ENCODE results near the gene RETREG1.

RETREG1 gene

GRCh38 chr5:16660982-16661381 is 44.2 kb upstream of the RETREG1 start:
- Histone ChIP-seq H3K36me3 (ENCODE audit: insufficient read depth, low read length) (no peaks in the 10 kb centered on the region), H3F3A (ENCODE audit: insufficient read depth, low read length) (no peaks in the 10 kb centered on the region), H3K27me3 (ENCODE audit: insufficient read depth, low read length) (no peaks in the 10 kb centered on the region), H4K20me1 (ENCODE audit: insufficient read depth, low read length) (no peaks in the 10 kb centered on the region), H3K9me2 (ENCODE audit: low read depth, low read length) (no peaks in the 10 kb centered on the region), H2AFZ (ENCODE audit: low read length) (no peak overlapping the region), H3K9me3 (ENCODE audit: low read length) (no peaks in the 10 kb centered on the region), H3K79me2 (ENCODE audit: insufficient read depth, low read length) (no peaks in the 10 kb centered on the region), H3K4me1 (ENCODE audit: insufficient read depth, low read length, severe bottlenecking) (no peaks in the 10 kb centered on the region), H3K27ac (ENCODE audit: low read depth, low read length, poor library complexity, severe bottlenecking) (no peak overlapping the region), H3K4me2 (ENCODE audit: low read length) (no peak overlapping the region), H3K4me3 (ENCODE audit: low read depth, low read length, poor library complexity, severe bottlenecking) (no peak overlapping the region), H3K9ac (ENCODE audit: low read length) (no peak overlapping the region)
- TF ChIP-seq EZH2 (IDR thresholded peaks at IDR 0.05; ENCODE audit: borderline replicate concordance, low read length) = no peak
- TF ChIP-seq, protein P1, sequence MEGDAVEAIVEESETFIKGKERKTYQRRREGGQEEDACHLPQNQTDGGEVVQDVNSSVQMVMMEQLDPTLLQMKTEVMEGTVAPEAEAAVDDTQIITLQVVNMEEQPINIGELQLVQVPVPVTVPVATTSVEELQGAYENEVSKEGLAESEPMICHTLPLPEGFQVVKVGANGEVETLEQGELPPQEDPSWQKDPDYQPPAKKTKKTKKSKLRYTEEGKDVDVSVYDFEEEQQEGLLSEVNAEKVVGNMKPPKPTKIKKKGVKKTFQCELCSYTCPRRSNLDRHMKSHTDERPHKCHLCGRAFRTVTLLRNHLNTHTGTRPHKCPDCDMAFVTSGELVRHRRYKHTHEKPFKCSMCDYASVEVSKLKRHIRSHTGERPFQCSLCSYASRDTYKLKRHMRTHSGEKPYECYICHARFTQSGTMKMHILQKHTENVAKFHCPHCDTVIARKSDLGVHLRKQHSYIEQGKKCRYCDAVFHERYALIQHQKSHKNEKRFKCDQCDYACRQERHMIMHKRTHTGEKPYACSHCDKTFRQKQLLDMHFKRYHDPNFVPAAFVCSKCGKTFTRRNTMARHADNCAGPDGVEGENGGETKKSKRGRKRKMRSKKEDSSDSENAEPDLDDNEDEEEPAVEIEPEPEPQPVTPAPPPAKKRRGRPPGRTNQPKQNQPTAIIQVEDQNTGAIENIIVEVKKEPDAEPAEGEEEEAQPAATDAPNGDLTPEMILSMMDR (IDR thresholded peaks at IDR 0.05; ENCODE audit: low read length) = no peak

DNA sequence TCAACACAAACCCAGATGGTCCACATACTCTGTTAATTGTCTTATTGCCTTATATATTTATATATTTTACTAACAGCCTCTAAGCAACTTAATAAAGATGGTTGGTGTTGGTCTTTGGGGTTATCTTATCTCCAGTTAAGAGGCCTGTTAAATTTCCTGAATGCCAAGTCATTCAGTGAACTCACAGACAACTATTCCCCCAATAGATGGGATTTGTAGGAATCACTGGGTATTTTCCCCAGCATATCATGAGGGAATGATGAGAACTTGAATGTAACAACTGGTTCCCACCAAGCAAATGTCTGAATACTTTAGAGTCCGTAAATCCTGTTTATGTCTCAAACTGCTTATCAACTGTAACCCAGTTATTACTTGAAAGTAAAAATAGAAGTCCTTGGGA is 42.7 kb upstream of the RETREG1 start:
- Histone ChIP-seq H3F3A (ENCODE audit: insufficient read depth, low read length) (no peaks in the 10 kb centered on the region), H3K27ac (ENCODE audit: low read depth, low read length, poor library complexity, severe bottlenecking) (no peak overlapping the region), H4K20me1 (ENCODE audit: insufficient read depth, low read length) (no peaks in the 10 kb centered on the region), H3K36me3 (ENCODE audit: insufficient read depth, low read length) (no peaks in the 10 kb centered on the region), H3K4me2 (ENCODE audit: low read length) (no peak overlapping the region), H3K9me2 (ENCODE audit: low read depth, low read length) (no peaks in the 10 kb centered on the region), H3K4me3 (ENCODE audit: low read depth, low read length, poor library complexity, severe bottlenecking) (no peak overlapping the region), H3K9me3 (ENCODE audit: low read length) (no peaks in the 10 kb centered on the region), H3K79me2 (ENCODE audit: insufficient read depth, low read length) (no peaks in the 10 kb centered on the region), H3K4me1 (ENCODE audit: insufficient read depth, low read length, severe bottlenecking) (no peaks in the 10 kb centered on the region), H2AFZ (ENCODE audit: low read length) (no peak overlapping the region), H3K27me3 (ENCODE audit: insufficient read depth, low read length) (no peaks in the 10 kb centered on the region), H3K9ac (ENCODE audit: low read length) (no peak overlapping the region)
- TF ChIP-seq, protein P1 (IDR thresholded peaks at IDR 0.05; ENCODE audit: low read length) = no peak
- TF ChIP-seq EZH2 (IDR thresholded peaks at IDR 0.05; ENCODE audit: borderline replicate concordance, low read length) = no peak

GRCh38 chr5:16656561-16657191 is 39.9 kb upstream of the RETREG1 start:
- Histone ChIP-seq H3K27ac (ENCODE audit: low read depth, low read length, poor library complexity, severe bottlenecking) (no peak overlapping the region), H3K4me2 (ENCODE audit: low read length) (no peak overlapping the region), H4K20me1 (ENCODE audit: insufficient read depth, low read length) (no peaks in the 10 kb centered on the region), H2AFZ (ENCODE audit: low read length) (no peak overlapping the region), H3K9me2 (ENCODE audit: low read depth, low read length) (no peaks in the 10 kb centered on the region), H3F3A (ENCODE audit: insufficient read depth, low read length) (no peaks in the 10 kb centered on the region), H3K9me3 (ENCODE audit: low read length) (no peaks in the 10 kb centered on the region), H3K4me1 (ENCODE audit: insufficient read depth, low read length, severe bottlenecking) (no peaks in the 10 kb centered on the region), H3K9ac (ENCODE audit: low read length) (no peak overlapping the region), H3K4me3 (ENCODE audit: low read depth, low read length, poor library complexity, severe bottlenecking) (no peak overlapping the region), H3K36me3 (ENCODE audit: insufficient read depth, low read length) (no peaks in the 10 kb centered on the region), H3K79me2 (ENCODE audit: insufficient read depth, low read length) (no peaks in the 10 kb centered on the region), H3K27me3 (ENCODE audit: insufficient read depth, low read length) (no peaks in the 10 kb centered on the region)
- TF ChIP-seq EZH2 (IDR thresholded peaks at IDR 0.05; ENCODE audit: borderline replicate concordance, low read length) = no peak
- TF ChIP-seq, protein P1 (IDR thresholded peaks at IDR 0.05; ENCODE audit: low read length) = no peak
